Measurements from ENCODE around the gene C19orf44. TPM values are rescaled to one million over a fixed set of nuclear protein-coding genes. Genes with fewer than 3 reads are reported as not detected.

The C19orf44 gene
- total and polyA plus RNA-seq, 2 experiments from 2014 or later: 2.5 to 5.9 TPM

DNA sequence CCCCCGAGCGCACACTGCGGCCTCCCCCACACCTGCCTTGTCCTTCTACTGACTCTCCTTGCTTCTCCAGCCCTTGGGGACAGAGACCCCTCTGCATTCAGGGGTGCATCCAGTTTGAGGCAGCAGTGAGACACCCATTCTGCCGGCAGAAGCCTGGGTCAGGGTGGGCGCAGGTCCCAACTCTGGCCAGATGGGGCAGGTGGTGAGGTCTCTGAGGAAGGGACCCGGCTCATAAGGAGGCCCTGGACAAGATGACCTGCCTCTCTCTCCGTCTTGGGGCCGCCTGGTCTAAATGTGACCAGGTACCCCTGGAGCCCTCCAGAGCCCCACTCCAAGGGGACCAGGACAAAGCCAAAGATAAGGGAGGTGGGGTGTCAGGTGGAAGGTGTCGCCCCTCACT is 39.9 kb downstream of the C19orf44 start:
- Mint-ChIP-seq H3K4me3 (no peak overlapping the region), H3K36me3 (ENCODE audit: low read depth) (peaks cover 80% of the 10 kb centered on the region), H3K4me1 (peaks cover 6% of the 10 kb centered on the region; the same call in 2 of the 3 replicates), H3K27ac (no peak overlapping the region), H3K27me3 (ENCODE audit: insufficient read depth, low read depth, poor library complexity) (peaks cover 11% of the 10 kb centered on the region), H3K9me3 (no peaks in the 10 kb centered on the region)
- Histone ChIP-seq H3K4me1 (ENCODE audit: insufficient read depth) (peaks cover 3% of the 10 kb centered on the region), H3K79me2 (replicated peaks; ENCODE audit: insufficient read depth) (peaks cover 54% of the 10 kb centered on the region), H3K27ac (ENCODE audit: low read depth) (no peak overlapping the region), H3K9me2 (ENCODE audit: insufficient read depth) (no peaks in the 10 kb centered on the region), H4K20me1 (replicated peaks; ENCODE audit: insufficient read depth) (peaks cover 43% of the 10 kb centered on the region), H3K4me2 (no peak overlapping the region), H3K36me3 (ENCODE audit: insufficient read depth) (peaks cover 28% of the 10 kb centered on the region; the same call in 1 of the 2 replicates), H3K27me3 (ENCODE audit: insufficient read depth) (no peaks in the 10 kb centered on the region), H2AFZ (no peak overlapping the region), H3F3A (replicated peaks; ENCODE audit: low read depth) (0 out of 2 replicates have a peak, but pooled peaks cover 2% of the 10 kb centered on the region), H3K4me3 (no peak overlapping the region)
- ATAC-seq: peak; percentile 54; the same call in 2 of the 3 replicates
- TF ChIP-seq, protein P1, sequence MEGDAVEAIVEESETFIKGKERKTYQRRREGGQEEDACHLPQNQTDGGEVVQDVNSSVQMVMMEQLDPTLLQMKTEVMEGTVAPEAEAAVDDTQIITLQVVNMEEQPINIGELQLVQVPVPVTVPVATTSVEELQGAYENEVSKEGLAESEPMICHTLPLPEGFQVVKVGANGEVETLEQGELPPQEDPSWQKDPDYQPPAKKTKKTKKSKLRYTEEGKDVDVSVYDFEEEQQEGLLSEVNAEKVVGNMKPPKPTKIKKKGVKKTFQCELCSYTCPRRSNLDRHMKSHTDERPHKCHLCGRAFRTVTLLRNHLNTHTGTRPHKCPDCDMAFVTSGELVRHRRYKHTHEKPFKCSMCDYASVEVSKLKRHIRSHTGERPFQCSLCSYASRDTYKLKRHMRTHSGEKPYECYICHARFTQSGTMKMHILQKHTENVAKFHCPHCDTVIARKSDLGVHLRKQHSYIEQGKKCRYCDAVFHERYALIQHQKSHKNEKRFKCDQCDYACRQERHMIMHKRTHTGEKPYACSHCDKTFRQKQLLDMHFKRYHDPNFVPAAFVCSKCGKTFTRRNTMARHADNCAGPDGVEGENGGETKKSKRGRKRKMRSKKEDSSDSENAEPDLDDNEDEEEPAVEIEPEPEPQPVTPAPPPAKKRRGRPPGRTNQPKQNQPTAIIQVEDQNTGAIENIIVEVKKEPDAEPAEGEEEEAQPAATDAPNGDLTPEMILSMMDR (conservative IDR thresholded peaks at IDR 0.05; ENCODE audit: low read depth in 2 of 2): no peak
- DNase-seq (ENCODE audit: low spot score): no peak

DNA sequence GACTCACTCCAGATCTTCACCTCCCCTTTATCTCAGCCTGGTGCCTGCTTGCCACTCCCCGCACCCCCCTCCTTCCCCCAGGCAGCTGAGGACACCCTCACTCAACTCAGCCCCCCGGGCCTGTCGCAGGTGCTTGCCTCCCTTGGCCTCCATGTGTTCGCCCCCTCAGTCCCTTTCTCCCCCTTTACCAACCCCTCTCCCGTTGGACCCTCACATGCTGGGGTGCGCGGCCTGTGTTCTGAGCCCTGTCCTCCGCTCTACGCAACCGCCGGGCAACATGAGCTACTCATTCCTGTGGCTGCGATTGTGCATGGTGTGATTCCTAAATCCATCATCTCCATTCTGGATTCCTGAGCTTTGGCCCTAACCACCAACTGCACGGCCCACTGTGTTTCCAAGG is 40.9 kb downstream of the C19orf44 start:
- Histone ChIP-seq H3F3A (replicated peaks; ENCODE audit: low read depth) (0 out of 2 replicates have a peak, but pooled peaks cover 12% of the 10 kb centered on the region), H3K4me2 (no peak overlapping the region), H3K4me3 (no peak overlapping the region), H4K20me1 (replicated peaks; ENCODE audit: insufficient read depth) (peaks cover 49% of the 10 kb centered on the region), H3K9me2 (ENCODE audit: insufficient read depth) (no peaks in the 10 kb centered on the region), H3K27me3 (ENCODE audit: insufficient read depth) (no peaks in the 10 kb centered on the region), H3K4me1 (ENCODE audit: insufficient read depth) (peaks cover 6% of the 10 kb centered on the region), H3K79me2 (replicated peaks; ENCODE audit: insufficient read depth) (peaks cover 63% of the 10 kb centered on the region), H3K27ac (ENCODE audit: low read depth) (no peak overlapping the region), H2AFZ (no peak overlapping the region), H3K36me3 (ENCODE audit: insufficient read depth) (peaks cover 25% of the 10 kb centered on the region; the same call in 1 of the 2 replicates)
- H3K27ac Mint-ChIP-seq: no peak overlapping the region
- no peak for TF ChIP-seq ZNF331 (CRISPR knock-in tag; IDR thresholded peaks at IDR 0.05; ENCODE audit: low read depth)
- no peak for TF ChIP-seq EZH2phosphoT487 (IDR thresholded peaks at IDR 0.05; ENCODE audit: unreplicated experiment)
- no peak for TF ChIP-seq STAT1 (IDR thresholded peaks at IDR 0.05; ENCODE audit: unreplicated experiment)
- TF ChIP-seq, protein P1 (conservative IDR thresholded peaks at IDR 0.05; ENCODE audit: low read depth in 2 of 2): no peak
- TF ChIP-seq POLR2AphosphoS5 (IDR thresholded peaks at IDR 0.05; ENCODE audit: low read depth): no peak
- TF ChIP-seq NANOG (IDR thresholded peaks at IDR 0.05; ENCODE audit: borderline replicate concordance): no peak
- TF ChIP-seq ZNF114 (CRISPR knock-in tag; IDR thresholded peaks at IDR 0.05): no peak
- TF ChIP-seq JUNB (IDR thresholded peaks at IDR 0.05; ENCODE audit: unreplicated experiment): no peak
- H3K9me3 Mint-ChIP-seq: no peaks in the 10 kb centered on the region
- H3K36me3 Mint-ChIP-seq (ENCODE audit: low read depth): peaks cover 75% of the 10 kb centered on the region
- DNase-seq (ENCODE audit: low spot score) (no peak), ATAC-seq (no peak)
- H3K4me3 Mint-ChIP-seq: no peak overlapping the region
- peaks cover 9% of the 10 kb centered on the region for H3K27me3 Mint-ChIP-seq (ENCODE audit: insufficient read depth, low read depth, poor library complexity)
- peaks cover 10% of the 10 kb centered on the region; the same call in 2 of the 3 replicates for H3K4me1 Mint-ChIP-seq
